Gastrocnemius medialis (tissue), 4 donors: Measurements from ENCODE around the gene WDR70.

Experiments
- POLR2A ChIP-seq, 2 donors: fragments of 450-650 bp; IDR thresholded peaks; one replicate each; pipeline ENCODE4 v1.6.1; 2017; ENCODE audit warnings: antibody characterized with exemption in 2 of 2, mild to moderate bottlenecking in 2 of 2, moderate library complexity in 2 of 2
- TF ChIP-seq, protein P1 (sequence below), 5 experiments: fragments of 450-650 bp in 3 of 5; fragments of 200-600 bp in 2 of 5; sonication (generic) in 2 of 5; IDR thresholded peaks in 4 of 5; conservative IDR thresholded peaks in 1 of 5; 1 replicate in 4 of 5; 2 replicates in 1 of 5; pipeline ENCODE4 v1.5.1; 2016 to 2019; ENCODE audit warnings: antibody characterized with exemption in 5 of 5, mild to moderate bottlenecking in 3 of 5, moderate library complexity in 3 of 5

DNA sequence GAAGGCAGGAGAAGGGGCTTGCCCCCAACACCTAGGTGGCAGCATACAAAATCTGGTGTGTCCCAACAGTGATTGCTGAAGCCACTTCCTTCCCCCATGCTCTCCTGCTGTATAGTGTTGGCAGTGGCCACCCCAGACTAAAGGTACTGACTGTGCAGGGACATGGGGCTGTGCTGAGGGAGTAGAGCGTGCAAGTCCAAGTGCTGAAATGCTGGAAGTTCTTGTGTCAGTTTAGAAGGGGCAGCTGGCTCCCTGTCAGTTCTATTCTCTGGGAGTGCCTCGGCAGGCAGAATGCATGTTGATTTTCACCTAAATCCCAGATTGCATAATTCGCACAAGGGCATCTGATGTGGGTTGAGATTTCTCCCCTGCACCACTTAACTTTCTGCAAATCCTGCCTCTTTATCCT is 392.1 kb downstream of the WDR70 start:
- TF ChIP-seq, protein P1, sequence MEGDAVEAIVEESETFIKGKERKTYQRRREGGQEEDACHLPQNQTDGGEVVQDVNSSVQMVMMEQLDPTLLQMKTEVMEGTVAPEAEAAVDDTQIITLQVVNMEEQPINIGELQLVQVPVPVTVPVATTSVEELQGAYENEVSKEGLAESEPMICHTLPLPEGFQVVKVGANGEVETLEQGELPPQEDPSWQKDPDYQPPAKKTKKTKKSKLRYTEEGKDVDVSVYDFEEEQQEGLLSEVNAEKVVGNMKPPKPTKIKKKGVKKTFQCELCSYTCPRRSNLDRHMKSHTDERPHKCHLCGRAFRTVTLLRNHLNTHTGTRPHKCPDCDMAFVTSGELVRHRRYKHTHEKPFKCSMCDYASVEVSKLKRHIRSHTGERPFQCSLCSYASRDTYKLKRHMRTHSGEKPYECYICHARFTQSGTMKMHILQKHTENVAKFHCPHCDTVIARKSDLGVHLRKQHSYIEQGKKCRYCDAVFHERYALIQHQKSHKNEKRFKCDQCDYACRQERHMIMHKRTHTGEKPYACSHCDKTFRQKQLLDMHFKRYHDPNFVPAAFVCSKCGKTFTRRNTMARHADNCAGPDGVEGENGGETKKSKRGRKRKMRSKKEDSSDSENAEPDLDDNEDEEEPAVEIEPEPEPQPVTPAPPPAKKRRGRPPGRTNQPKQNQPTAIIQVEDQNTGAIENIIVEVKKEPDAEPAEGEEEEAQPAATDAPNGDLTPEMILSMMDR (IDR thresholded peaks at IDR 0.05 in 4 of 5, conservative IDR thresholded peaks at IDR 0.05 in 1 of 5), result no peak
- TF ChIP-seq POLR2A (IDR thresholded peaks at IDR 0.05), result no peak
